ENCODE data around the gene SOX18. TPM values are rescaled to one million over a fixed set of nuclear protein-coding genes. Genes with fewer than 3 reads are reported as not detected.
"Not testable (repeated sequence)": the region's sequence is repeated elsewhere in the genome, so short reads cannot be mapped to it uniquely, and the experiment has no call there.

The SOX18 gene
- total RNA-seq, 2 donors from 2014 or later, result 0.39 to 1.4 TPM

DNA sequence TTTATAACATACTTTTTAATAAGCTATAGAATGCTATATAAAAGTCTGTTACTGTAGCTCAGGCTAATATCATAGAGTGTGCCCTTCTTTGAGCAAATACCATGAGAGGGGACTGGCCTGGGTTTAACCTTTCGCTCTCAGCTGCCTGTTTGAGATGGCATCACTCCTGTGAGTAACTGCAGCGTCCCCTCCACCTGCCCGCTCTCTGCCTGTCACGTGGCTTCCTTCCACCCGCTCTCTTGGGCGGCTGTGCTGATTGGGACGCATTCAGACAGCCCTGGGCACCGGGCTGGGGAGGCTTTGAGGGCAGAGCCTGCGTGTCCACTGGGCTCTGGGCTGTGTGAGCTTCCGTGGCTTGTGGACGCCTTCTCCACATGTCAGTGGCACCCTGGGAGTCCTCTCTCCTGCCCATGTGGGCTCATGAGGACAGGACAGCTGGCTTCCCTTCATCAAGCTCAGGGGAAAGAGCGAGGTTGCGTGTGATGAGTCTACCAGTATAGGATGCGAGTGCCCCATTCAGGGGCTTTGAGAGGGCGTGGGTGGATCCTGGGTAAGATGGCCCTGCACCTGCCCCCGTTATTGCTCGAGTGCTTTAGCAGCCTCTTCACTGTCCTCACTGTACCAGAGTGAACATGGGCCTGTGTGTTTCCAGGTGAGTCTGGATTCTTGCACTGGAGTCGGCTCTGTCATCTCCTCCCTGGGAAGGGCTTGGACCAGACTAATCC is 24.2 kb downstream of the SOX18 start:
- peak overlapping the region; percentile 44 to 71 for H3K27ac Mint-ChIP-seq
- ATAC-seq (peak; percentile 18 to 66), DNase-seq (ENCODE audit: low spot score in 2 of 2) (no peak)
- H3K9me3 Mint-ChIP-seq, result no peaks in the 10 kb centered on the region
- peaks cover 16 to 18% of the 10 kb centered on the region in 2 donors for H3K36me3 Mint-ChIP-seq

DNA sequence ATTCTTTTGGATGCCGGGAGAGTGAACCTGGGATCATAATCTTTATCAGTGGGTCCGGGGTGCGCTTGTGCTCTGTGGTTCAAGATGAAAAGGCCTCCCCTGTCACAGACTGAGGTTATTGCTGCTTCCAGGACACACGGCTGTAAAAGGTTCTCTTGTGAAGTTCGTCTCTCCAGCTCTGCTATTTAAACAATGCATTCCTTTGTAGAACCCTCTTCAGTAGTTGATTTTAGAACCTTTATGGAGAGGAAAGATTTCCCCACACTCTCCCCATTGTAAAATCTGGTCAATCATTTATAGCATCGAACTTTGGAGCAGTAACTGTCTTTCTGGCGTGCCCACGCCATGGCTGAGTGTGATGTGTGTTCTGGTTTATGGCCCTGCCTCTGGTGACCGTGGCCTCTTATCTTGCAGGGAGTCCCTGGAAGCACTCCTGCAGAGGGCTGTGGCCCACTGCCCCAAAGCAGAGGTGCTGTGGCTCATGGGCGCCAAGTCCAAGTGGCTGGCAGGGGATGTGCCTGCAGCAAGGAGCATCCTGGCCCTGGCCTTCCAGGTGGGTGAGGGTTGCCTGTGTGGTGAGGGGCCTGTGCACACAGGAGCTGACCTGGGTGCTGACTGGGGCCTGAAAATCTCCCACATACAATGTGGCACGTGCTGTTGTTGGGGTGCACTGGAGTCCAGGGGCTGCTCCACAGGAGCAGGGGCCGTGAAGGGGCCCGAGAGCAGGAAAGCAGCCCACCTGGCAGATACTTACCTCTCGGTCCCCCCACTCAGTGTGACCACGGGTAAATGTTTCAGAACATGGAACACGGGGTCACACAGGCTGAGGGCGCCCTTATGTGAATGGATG is 25.1 kb downstream of the SOX18 start:
- peaks cover 13 to 25% of the 10 kb centered on the region in 2 donors for H3K36me3 Mint-ChIP-seq
- no peak for DNase-seq (ENCODE audit: low spot score in 2 of 2)
- ATAC-seq, result no peak
- H3K9me3 Mint-ChIP-seq, result no peaks in the 10 kb centered on the region
- H3K27ac Mint-ChIP-seq, result peak overlapping the region; percentile 25 to 29

DNA sequence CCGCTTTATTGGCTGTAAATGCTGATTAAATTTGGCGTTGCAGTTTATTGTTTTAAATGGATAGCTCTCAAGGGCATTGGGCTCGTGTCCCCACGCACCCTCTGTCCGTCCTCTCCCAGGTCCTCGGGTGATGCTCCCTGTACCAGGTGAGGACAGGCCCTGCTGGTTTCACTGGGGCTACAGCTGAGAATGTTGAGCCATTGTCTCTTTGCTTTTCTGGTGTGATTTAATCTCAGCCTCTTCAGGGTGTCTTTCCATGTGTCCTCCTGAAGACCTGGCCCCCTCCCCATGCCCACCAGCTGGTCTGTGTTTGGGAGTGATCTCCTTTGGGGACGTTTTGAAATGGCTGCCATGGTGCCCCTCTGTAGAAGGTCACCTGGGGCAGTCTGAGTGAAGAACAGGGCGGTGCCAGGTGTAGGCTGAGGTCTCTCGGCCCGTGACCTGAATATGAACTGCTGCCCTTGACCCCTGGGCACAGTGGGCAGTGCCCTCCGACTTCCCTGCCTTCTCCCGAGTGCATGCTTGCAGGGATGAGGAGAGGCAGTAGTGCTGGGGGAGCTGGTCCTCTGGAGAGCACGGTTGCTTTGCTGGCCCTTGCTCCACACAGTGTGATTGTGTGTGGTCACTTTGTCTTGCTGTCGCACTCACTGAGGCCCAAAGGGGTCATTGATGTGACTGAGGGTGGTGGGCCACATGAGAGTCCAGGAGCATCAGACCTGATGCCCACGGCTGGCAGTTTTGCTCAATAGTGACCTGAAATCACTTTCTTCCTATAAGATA is 25.9 kb downstream of the SOX18 start:
- DNase-seq (ENCODE audit: low spot score in 2 of 2), result no peak
- Mint-ChIP-seq H3K9me3 (no peaks in the 10 kb centered on the region), H3K36me3 (peaks cover 15 to 31% of the 10 kb centered on the region in 2 donors), H3K27ac (peak overlapping the region in 1 of 2 donors; percentile 60)
- no peak for ATAC-seq

DNA sequence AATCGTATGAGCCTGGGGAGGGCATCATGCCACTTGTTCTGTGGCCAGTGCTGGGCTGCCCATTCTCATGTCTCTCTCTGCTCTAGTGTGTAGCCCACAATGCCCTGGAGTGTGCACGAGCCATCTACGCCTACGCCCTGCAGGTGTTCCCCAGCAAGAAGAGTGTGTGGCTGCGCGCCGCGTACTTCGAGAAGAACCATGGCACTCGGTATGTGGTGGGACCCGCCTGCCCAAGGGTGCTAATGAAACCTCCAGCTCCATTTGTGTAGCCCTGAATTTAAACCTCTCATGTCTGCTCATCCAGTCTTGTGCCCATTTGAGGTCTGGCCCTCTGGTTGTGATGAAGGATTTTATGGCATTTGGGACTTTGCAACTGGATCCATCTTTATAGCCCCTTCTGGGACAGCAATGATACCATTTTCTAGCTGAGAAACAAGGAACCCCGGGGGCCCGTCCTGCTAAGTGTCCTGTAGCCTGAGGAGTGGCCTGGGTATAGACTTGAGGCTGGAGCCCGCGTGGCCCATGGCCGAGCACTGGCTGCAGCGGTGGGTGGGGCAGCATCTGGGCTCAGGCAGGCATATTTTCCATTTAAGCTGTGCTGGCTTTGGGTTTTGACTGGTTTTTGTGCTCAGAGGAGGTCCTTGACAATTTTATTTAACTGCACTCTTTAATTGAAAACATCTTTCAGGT is 26.6 kb downstream of the SOX18 start:
- DNase-seq (ENCODE audit: low spot score in 2 of 2), result no peak
- peaks cover 18 to 38% of the 10 kb centered on the region in 2 donors for H3K36me3 Mint-ChIP-seq
- no peak for ATAC-seq
- no peaks in the 10 kb centered on the region for H3K9me3 Mint-ChIP-seq
- H3K27ac Mint-ChIP-seq, result no peak overlapping the region

DNA sequence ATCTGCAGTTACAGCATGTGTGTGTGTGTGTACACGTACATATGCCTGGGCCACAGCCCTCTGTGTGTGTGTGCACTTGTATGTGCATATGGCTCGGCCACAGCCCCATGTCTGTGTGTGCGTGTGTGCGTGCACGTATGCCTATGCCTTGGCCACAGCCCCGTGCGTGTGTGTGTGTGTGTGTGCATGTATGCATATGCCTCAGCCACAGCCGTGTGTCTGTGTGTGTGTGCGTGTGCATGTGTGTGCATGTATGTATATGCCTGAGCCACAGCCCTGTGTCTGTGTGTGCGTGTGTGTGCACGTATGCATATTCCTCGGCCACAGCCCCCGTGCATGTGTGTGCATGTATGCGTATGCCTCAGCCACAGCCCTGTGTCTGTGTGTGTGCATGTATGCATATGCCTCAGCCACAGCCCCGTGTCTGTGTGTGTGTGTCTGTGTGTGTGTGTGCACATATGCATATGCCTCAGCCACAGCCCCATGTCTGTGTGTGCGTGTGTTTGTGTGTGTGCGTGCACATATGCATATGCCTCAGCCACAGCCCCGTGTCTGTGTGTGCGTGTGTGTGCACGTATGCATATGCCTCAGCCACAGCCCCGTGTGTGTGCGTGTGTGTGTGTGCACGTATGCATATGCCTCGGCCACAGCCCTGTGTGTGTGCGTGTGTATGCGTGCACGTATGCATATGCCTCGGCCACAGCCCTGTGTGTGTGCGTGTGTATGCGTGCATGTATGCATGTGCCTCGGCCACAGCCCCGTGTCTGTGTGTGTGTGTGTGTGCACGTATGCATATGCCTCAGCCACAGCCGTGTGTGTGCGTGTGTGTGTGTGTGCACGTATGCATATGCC is 28.1 kb downstream of the SOX18 start:
- H3K27ac Mint-ChIP-seq, result no peak overlapping the region
- no peak for DNase-seq (ENCODE audit: low spot score in 2 of 2)
- no peak for ATAC-seq
- peaks cover 23 to 47% of the 10 kb centered on the region in 2 donors for H3K36me3 Mint-ChIP-seq
- H3K9me3 Mint-ChIP-seq, result no peaks in the 10 kb centered on the region

DNA sequence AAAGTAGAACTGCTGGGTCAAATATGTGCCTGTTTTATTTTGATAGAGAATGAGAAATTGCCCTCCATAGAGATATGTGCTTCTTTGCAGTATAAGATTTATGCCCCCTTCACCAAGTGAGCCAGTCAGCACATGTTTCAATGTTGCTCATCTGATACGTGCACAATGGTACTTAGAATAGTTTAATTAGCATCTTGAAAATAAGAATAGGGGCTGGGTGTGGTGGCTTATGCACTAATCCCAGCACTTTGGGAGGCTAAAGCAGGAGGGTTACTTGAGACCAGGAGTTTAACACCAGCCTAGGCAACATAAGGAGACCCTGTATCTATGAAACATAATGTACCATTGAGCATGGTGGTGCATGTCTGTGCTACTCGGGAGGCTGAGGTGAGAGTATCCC is 33.8 kb downstream of the SOX18 start:
- Mint-ChIP-seq H3K36me3 (peaks cover 37 to 55% of the 10 kb centered on the region in 2 donors), H3K9me3 (no peaks in the 10 kb centered on the region), H3K27ac (peak overlapping the region; percentile 24 to 79)
- DNase-seq (ENCODE audit: low spot score in 2 of 2) (no peak), ATAC-seq (no peak)

DNA sequence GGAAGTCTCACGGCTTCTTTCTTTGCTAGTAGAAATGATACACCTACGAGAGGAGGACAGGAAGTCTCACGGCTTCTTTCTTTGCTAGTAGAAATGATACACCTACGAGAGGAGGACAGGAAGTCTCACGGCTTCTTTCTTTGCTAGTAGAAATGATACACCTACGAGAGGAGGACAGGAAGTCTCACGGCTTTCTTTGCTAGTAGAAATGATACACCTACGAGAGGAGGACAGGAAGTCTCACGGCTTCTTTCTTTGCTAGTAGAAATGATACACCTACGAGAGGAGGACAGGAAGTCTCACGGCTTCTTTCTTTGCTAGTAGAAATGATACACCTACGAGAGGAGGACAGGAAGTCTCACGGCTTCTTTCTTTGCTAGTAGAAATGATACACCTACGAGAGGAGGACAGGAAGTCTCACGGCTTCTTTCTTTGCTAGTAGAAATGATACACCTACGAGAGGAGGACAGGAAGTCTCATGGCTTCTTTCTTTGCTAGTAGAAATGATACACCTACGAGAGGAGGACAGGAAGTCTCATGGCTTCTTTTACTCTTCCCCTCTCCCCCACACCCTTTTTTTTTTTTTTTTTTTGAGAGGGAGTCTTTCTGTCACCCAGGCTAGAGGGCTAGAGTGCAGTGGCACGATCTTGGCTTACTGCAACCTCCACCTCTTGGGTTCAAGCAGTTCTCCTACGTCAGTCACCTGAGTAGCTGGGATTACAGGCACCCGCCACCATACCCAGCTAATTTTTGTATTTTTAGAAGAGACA is 36.9 kb downstream of the SOX18 start:
- not testable (repeated sequence) for ATAC-seq; DNase-seq (ENCODE audit: low spot score in 2 of 2); H3K9me3 Mint-ChIP-seq
- H3K36me3 Mint-ChIP-seq, result peaks cover 51 to 63% of the 10 kb centered on the region in 2 donors
- H3K27ac Mint-ChIP-seq, result peak overlapping the region; percentile 90 to 95

DNA sequence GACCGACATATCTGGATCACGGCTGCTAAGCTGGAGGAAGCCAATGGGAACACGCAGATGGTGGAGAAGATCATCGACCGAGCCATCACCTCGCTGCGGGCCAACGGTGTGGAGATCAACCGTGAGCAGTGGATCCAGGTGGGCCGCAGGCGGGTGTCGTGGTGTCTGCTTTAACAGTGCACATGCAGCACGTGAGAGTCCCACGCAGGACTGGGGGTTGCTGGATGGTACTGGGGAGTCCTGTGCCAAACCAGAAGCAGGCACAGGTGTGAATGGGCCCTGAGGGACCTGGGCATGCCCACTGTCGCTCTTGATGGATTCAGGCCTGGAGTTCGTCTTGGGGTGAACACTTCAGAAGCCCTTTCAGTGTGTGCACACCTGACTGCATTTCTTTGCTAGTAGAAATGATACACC is 38.1 kb downstream of the SOX18 start:
- Mint-ChIP-seq H3K27ac (peak overlapping the region; percentile 44 to 84), H3K9me3 (peaks cover 5 to 10% of the 10 kb centered on the region in 2 donors), H3K36me3 (peaks cover 48 to 57% of the 10 kb centered on the region in 2 donors)
- DNase-seq (ENCODE audit: low spot score in 2 of 2), result peak in 1 of 2 donors; percentile 16
- ATAC-seq, result peak in 1 of 2 donors; percentile 48

DNA sequence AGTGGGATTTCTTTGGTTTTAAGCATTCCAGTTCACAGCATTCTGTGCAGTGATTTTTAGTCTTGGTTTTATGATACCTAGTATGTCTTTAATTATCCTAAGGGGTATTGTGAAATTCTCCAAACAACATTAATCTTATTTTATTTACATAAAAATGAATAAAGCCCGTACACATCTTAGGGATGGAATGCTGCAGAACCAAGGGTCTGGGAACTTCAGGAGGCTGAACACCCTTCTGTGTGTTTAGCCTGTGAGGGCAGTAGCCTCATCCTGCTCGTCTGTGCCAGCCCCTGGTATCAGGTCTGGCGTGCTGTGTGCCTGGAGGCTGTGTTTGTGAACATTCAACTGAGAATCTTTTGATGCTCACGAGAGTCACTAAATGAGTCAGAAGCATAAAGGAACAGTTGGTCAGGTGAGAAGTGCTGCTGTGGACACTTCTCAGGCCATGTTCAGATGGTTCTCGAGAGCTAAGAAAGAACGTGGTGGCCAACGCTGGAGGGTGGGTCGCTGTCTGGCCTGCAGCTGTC is 38.7 kb downstream of the SOX18 start:
- ATAC-seq (peak; percentile 48 to 67), DNase-seq (ENCODE audit: low spot score in 2 of 2) (no peak)
- Mint-ChIP-seq H3K9me3 (peaks cover 5 to 10% of the 10 kb centered on the region in 2 donors), H3K27ac (peak overlapping the region; percentile 84), H3K36me3 (peaks cover 49 to 56% of the 10 kb centered on the region in 2 donors)

DNA sequence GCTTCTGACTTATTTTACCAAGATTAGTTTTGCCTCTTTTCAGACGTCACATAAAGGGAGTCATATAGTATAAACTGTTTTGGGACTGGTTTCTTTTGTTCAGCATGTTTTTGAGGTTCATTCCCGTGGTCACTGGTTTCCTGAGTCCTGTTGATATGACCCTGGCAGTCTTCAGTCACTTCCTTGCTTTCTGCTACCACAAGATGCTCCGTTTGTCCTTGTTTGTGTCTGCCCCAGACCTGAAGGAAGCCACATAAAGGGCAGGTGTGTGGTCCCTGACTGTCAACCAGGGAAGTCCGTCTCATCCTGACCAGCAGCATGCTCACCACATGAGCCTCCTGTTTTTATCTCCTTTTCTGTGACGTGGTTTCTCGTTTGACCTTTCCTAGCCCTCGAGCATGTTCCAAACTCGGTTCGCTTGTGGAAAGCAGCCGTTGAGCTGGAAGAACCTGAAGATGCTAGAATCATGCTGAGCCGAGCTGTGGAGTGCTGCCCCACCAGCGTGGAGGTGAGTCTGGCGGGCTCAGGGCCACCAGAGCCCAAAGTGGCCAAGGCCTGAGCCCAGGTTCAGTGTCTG is 39.5 kb downstream of the SOX18 start:
- peak; percentile 22 to 81 for DNase-seq (ENCODE audit: low spot score in 2 of 2)
- Mint-ChIP-seq H3K27ac (peak overlapping the region; percentile 10 to 84), H3K9me3 (peaks cover 5 to 10% of the 10 kb centered on the region in 2 donors), H3K36me3 (peaks cover 48 to 51% of the 10 kb centered on the region in 2 donors)
- ATAC-seq, result peak; percentile 54 to 83

DNA sequence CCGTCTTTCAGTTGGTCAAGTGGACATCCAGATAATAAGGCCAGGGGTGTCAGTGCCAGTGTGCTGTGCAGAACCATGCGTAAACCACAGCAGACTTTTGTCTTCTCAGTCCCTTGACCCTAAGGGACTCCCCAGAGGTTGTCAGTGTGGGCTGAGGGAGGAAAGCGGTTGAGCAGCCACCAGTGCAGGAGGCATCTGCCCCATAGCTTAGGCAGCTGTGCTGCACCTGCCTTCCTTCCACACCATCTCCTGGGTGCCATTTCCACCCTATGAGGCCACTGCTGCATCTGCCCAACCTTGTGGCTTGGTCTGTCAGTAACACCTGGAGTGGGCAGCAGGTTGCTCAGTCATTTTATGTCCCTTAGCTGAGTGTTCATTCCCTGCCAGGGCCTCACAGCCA is 42.5 kb downstream of the SOX18 start:
- DNase-seq (ENCODE audit: low spot score in 2 of 2) (no peak), ATAC-seq (peak in 1 of 2 donors; percentile 17)
- Mint-ChIP-seq H3K27ac (peak overlapping the region in 1 of 2 donors; percentile 50), H3K36me3 (peaks cover 33 to 45% of the 10 kb centered on the region in 2 donors), H3K9me3 (peaks cover 5 to 10% of the 10 kb centered on the region in 2 donors)

DNA sequence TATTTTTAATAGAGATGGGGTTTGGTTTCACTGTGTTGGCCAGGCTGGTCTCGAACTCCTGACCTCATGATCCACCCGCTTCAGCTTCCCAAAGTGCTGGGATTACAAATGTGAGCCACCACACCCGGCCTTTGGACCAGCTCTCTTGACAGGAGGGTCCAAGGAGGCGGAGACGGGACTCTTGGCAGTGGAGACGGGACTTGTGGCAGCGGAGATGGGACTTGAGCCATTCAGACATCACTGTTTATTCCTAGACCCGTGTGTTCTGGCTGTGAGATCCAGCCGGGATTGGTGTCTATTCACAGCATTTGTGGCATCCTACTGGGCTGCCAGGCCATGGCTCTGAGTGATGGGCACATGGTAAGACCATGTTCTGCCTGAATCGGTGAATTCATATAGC is 42.9 kb downstream of the SOX18 start:
- Mint-ChIP-seq H3K9me3 (peaks cover 5 to 10% of the 10 kb centered on the region in 2 donors), H3K36me3 (peaks cover 37 to 47% of the 10 kb centered on the region in 2 donors), H3K27ac (peak overlapping the region in 1 of 2 donors; percentile 50)
- ATAC-seq (no peak), DNase-seq (ENCODE audit: low spot score in 2 of 2) (no peak)

DNA sequence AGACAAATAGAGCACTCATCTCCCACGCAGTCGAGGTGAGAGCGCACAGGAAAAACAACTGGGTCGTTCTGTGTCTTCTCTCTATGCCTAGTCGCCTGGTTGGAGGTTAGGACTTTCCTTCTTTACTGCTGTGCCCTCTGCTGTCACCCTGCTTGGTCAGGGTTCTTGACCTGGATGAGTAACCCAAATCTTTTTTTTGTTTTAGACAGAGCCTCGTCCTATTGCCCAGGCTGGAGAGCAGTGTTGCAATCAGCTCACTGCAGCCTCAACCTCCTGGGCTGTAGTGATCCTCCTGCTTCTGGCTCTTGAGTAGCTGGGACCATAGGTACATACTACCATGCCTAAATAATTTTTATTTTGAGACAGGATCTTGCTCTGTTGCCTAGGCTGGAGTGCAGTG is 44.0 kb downstream of the SOX18 start:
- ATAC-seq (peak in 1 of 2 donors; percentile 9), DNase-seq (ENCODE audit: low spot score in 2 of 2) (no peak)
- H3K9me3 Mint-ChIP-seq, result peaks cover 5 to 10% of the 10 kb centered on the region in 2 donors
- peaks cover 34 to 49% of the 10 kb centered on the region in 2 donors for H3K36me3 Mint-ChIP-seq
- peak overlapping the region; percentile 44 to 53 for H3K27ac Mint-ChIP-seq
